ENCODE results near the gene TTC38. TPM values are rescaled to one million over a fixed set of nuclear protein-coding genes. Genes with fewer than 3 reads are reported as not detected.
A peak's percentile ranks its signal among the peaks of the same experiment; 100 is the strongest.

The TTC38 gene
- total and polyA plus RNA-seq, 12 donors = 24.0 to 111 (median 39.7) TPM

- WGBS, 4 donors = 97 to 99% (median 97%) methylated on average over 4 of the region's 4 CpGs
- intact Hi-C loops (cut with DNase I) = no loop called here
- H3K27ac ChIP-seq = no peak overlapping the region
- no peak for TF ChIP-seq POLR2A (IDR thresholded peaks at IDR 0.05)
- TF ChIP-seq CTCF (IDR thresholded peaks at IDR 0.05) = no peak
- no peaks in the 10 kb centered on the region for H3K9me3 ChIP-seq (replicated peaks in 1 of 3)
- no peaks in the 10 kb centered on the region for H3K27me3 ChIP-seq
- H3K4me3 ChIP-seq = no peak overlapping the region
- no peak for DNase-seq
- H3K36me3 ChIP-seq (replicated peaks in 1 of 2) = no peaks in the 10 kb centered on the region
- no peaks in the 10 kb centered on the region for H3K4me1 ChIP-seq (replicated peaks in 1 of 2)
Measured at GRCh38 chr22:46330426-46330825, 62.6 kb downstream of the TTC38 start.

DNA sequence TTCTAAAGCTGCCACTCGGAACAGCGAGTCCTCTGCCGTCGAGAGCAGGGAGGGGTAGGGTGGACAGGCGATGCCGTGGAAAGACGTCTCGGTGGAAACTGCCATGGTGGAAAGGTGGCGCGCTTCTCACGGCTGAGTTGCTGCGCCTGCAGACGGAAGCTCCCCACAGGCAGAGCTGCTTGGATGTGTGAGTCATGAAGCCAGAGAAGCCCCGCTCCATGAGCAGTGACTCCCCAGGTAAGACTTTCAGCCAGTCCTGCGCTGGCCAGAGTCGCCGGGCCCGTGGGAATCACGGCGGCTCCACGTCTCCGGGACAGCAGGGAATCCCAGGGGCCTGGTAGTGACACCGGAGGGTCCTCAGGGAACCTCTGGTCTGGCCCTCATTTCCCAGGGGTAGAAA, 63.7 kb downstream of the TTC38 start:
- Histone ChIP-seq H3K4me1 (replicated peaks in 1 of 2) (peaks cover 2 to 3% of the 10 kb centered on the region in 2 donors), H3K9me3 (replicated peaks in 1 of 3) (no peaks in the 10 kb centered on the region), H3K27ac (no peak overlapping the region), H3K4me3 (no peak overlapping the region), H3K27me3 (no peaks in the 10 kb centered on the region), H3K36me3 (replicated peaks in 1 of 2) (no peaks in the 10 kb centered on the region)
- intact Hi-C loops (cut with DNase I) = no loop called here
- DNase-seq = no peak
- 87 to 97% (median 94%) methylated on average over 8 to 23 of the region's 23 CpGs for WGBS, 4 donors
- no peak for TF ChIP-seq CTCF (IDR thresholded peaks at IDR 0.05)
- no peak for TF ChIP-seq POLR2A (IDR thresholded peaks at IDR 0.05)

GRCh38 chr22:46335201-46336118, 67.7 kb downstream of the TTC38 start, which contains the start of gene TRMU:
Gene TRMU (plus strand): TSS chr22:46335714. CDS start chr22:46335765, 51 bp downstream.
- TF ChIP-seq POLR2A (IDR thresholded peaks at IDR 0.05) (peak in 1 of 2 donors; percentile 78), CTCF (IDR thresholded peaks at IDR 0.05) (peak in 1 of 6 experiments; percentile 8)
- H3K9me3 ChIP-seq (replicated peaks in 1 of 3) = no peaks in the 10 kb centered on the region
- peak; percentile 81 to 88 (median 83) for DNase-seq
- H3K27me3 ChIP-seq = no peaks in the 10 kb centered on the region
- peak within 1 kb of the TSS; percentile 28 to 74 (median 51) for H3K4me3 ChIP-seq
- intact Hi-C loops (cut with DNase I) = no loop called here
- H3K27ac ChIP-seq = peak within 1 kb of the TSS; percentile 69 to 93 (median 86)
- H3K36me3 ChIP-seq (replicated peaks in 1 of 2) = peaks cover 0 to 28% of the 10 kb centered on the region in 2 donors
- 2 to 4% (median 2%) methylated on average over 40 to 93 of the region's 93 CpGs for whole genome bisulfite sequencing, 4 donors
- peaks cover 8 to 10% of the 10 kb centered on the region in 2 donors for H3K4me1 ChIP-seq (replicated peaks in 1 of 2)
